ENCODE results near the gene ZNF385D.

ZNF385D gene

GRCh38 chr3:21587894-21588293, 163.1 kb downstream of the ZNF385D start:
- DNase-seq: no peak

- no peak for DNase-seq
Observed at GRCh38 chr3:21585216-21585740, 165.7 kb downstream of the ZNF385D start.

GRCh38 chr3:21573291-21573690, 177.7 kb downstream of the ZNF385D start:
- DNase-seq: no peak

GRCh38 chr3:21564531-21564930, 186.5 kb downstream of the ZNF385D start:
- no peak for DNase-seq

- DNase-seq: no peak
Observed at GRCh38 chr3:21562243-21562642, 188.8 kb downstream of the ZNF385D start.

- DNase-seq: no peak
Observed at GRCh38 chr3:21561472-21561871, 189.5 kb downstream of the ZNF385D start.

- DNase-seq: no peak
Observed at GRCh38 chr3:21551019-21551418, 200.0 kb downstream of the ZNF385D start.

- no peak for DNase-seq
Observed at GRCh38 chr3:21544076-21544462, 206.9 kb downstream of the ZNF385D start.

GRCh38 chr3:21543380-21544075, 207.5 kb downstream of the ZNF385D start:
- no peak for DNase-seq

GRCh38 chr3:21542656-21543379, 208.2 kb downstream of the ZNF385D start:
- DNase-seq: no peak

GRCh38 chr3:21540265-21540664, 210.7 kb downstream of the ZNF385D start:
- no peak for DNase-seq

- DNase-seq: no peak
Observed at GRCh38 chr3:21534462-21534861, 216.5 kb downstream of the ZNF385D start.

GRCh38 chr3:21533002-21533401, 218.0 kb downstream of the ZNF385D start:
- DNase-seq: no peak

- DNase-seq: no peak
Observed at GRCh38 chr3:21531909-21532308, 219.1 kb downstream of the ZNF385D start.

- DNase-seq: no peak
Observed at GRCh38 chr3:21528291-21528995, 222.6 kb downstream of the ZNF385D start.

- DNase-seq: no peak
Observed at GRCh38 chr3:21526461-21526860, 224.5 kb downstream of the ZNF385D start.

- no peak for DNase-seq
Observed at GRCh38 chr3:21524133-21524532, 226.9 kb downstream of the ZNF385D start.

- DNase-seq: no peak
Observed at GRCh38 chr3:21520106-21520963, 230.7 kb downstream of the ZNF385D start.

- DNase-seq: no peak
Observed at GRCh38 chr3:21517184-21517583, 233.8 kb downstream of the ZNF385D start.

GRCh38 chr3:21515417-21515816, 235.6 kb downstream of the ZNF385D start:
- DNase-seq: no peak

- no peak for DNase-seq
Observed at GRCh38 chr3:21509731-21510470, 241.1 kb downstream of the ZNF385D start.

- DNase-seq: no peak
Observed at GRCh38 chr3:21508246-21508645, 242.8 kb downstream of the ZNF385D start.
